ENCODE measurements around the gene MYPN. TPM values are rescaled to one million over a fixed set of nuclear protein-coding genes. Genes with fewer than 3 reads are reported as not detected.

The MYPN gene
- total and polyA plus RNA-seq, 2 experiments from 2014 or later = not detected

DNA sequence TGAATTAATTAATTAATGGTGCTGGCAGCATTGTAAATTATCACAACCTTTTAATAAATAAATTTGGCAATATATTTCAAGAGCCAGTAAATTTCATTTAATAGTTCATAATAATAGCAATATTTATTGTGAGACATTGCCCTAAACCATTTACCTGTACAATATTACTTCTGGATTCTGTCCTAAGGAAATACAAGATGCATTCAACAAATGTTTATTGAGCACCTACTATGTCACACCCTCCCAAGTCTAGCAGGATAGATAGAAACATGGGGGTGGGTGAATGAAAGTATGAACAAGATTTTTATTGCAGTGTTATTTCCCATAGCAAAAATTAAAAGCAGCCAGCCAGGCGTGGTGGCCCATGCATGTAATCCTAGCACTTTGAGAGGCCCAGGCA lies 29.9 kb upstream of the MYPN start:
- H3K27ac ChIP-seq (ENCODE audit: low read depth) = no peak overlapping the region
- Mint-ChIP-seq H3K4me3 (no peak overlapping the region), H3K4me1 (peaks cover 15% of the 10 kb centered on the region), H3K9me3 (no peaks in the 10 kb centered on the region; the same call in 2 of the 3 replicates), H3K27me3 (ENCODE audit: insufficient read depth, low read depth, poor library complexity) (no peaks in the 10 kb centered on the region), H3K27ac (no peak overlapping the region), H3K36me3 (ENCODE audit: low read depth) (no peaks in the 10 kb centered on the region)
- TF ChIP-seq NANOG (IDR thresholded peaks at IDR 0.05; ENCODE audit: borderline replicate concordance) (no peak), ZNF331 (CRISPR knock-in tag; IDR thresholded peaks at IDR 0.05; ENCODE audit: low read depth) (no peak), CREB1 (CRISPR knock-in tag; IDR thresholded peaks at IDR 0.05; ENCODE audit: low read depth) (no peak), JUNB (IDR thresholded peaks at IDR 0.05; ENCODE audit: unreplicated experiment) (no peak), EZH2 (IDR thresholded peaks at IDR 0.05; ENCODE audit: low read depth, unreplicated experiment) (no peak), ZNF114 (CRISPR knock-in tag; IDR thresholded peaks at IDR 0.05) (no peak), REST (IDR thresholded peaks at IDR 0.05; ENCODE audit: unreplicated experiment) (no peak), CTCF (conservative IDR thresholded peaks at IDR 0.05; ENCODE audit: low read depth in 2 of 2) (no peak), STAT1 (IDR thresholded peaks at IDR 0.05; ENCODE audit: unreplicated experiment) (no peak), EZH2phosphoT487 (IDR thresholded peaks at IDR 0.05; ENCODE audit: unreplicated experiment) (no peak), POLR2AphosphoS5 (IDR thresholded peaks at IDR 0.05; ENCODE audit: low read depth) (no peak)
- TF ChIP-seq, protein P1, sequence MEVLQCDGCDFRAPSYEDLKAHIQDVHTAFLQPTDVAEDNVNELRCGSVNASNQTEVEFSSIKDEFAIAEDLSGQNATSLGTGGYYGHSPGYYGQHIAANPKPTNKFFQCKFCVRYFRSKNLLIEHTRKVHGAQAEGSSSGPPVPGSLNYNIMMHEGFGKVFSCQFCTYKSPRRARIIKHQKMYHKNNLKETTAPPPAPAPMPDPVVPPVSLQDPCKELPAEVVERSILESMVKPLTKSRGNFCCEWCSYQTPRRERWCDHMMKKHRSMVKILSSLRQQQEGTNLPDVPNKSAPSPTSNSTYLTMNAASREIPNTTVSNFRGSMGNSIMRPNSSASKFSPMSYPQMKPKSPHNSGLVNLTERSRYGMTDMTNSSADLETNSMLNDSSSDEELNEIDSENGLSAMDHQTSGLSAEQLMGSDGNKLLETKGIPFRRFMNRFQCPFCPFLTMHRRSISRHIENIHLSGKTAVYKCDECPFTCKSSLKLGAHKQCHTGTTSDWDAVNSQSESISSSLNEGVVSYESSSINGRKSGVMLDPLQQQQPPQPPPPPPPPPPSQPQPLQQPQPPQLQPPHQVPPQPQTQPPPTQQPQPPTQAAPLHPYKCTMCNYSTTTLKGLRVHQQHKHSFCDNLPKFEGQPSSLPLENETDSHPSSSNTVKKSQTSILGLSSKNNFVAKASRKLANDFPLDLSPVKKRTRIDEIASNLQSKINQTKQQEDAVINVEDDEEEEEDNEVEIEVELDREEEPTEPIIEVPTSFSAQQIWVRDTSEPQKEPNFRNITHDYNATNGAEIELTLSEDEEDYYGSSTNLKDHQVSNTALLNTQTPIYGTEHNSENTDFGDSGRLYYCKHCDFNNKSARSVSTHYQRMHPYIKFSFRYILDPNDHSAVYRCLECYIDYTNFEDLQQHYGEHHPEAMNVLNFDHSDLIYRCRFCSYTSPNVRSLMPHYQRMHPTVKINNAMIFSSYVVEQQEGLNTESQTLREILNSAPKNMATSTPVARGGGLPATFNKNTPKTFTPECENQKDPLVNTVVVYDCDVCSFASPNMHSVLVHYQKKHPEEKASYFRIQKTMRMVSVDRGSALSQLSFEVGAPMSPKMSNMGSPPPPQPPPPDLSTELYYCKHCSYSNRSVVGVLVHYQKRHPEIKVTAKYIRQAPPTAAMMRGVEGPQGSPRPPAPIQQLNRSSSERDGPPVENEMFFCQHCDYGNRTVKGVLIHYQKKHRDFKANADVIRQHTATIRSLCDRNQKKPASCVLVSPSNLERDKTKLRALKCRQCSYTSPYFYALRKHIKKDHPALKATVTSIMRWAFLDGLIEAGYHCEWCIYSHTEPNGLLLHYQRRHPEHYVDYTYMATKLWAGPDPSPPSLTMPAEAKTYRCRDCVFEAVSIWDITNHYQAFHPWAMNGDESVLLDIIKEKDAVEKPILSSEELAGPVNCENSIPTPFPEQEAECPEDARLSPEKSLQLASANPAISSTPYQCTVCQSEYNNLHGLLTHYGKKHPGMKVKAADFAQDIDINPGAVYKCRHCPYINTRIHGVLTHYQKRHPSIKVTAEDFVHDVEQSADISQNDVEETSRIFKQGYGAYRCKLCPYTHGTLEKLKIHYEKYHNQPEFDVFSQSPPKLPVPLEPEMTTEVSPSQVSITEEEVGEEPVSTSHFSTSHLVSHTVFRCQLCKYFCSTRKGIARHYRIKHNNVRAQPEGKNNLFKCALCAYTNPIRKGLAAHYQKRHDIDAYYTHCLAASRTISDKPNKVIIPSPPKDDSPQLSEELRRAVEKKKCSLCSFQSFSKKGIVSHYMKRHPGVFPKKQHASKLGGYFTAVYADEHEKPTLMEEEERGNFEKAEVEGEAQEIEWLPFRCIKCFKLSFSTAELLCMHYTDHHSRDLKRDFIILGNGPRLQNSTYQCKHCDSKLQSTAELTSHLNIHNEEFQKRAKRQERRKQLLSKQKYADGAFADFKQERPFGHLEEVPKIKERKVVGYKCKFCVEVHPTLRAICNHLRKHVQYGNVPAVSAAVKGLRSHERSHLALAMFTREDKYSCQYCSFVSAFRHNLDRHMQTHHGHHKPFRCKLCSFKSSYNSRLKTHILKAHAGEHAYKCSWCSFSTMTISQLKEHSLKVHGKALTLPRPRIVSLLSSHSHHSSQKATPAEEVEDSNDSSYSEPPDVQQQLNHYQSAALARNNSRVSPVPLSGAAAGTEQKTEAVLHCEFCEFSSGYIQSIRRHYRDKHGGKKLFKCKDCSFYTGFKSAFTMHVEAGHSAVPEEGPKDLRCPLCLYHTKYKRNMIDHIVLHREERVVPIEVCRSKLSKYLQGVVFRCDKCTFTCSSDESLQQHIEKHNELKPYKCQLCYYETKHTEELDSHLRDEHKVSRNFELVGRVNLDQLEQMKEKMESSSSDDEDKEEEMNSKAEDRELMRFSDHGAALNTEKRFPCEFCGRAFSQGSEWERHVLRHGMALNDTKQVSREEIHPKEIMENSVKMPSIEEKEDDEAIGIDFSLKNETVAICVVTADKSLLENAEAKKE (CRISPR knock-in tag; IDR thresholded peaks at IDR 0.05) = no peak
- TF ChIP-seq, protein P2, sequence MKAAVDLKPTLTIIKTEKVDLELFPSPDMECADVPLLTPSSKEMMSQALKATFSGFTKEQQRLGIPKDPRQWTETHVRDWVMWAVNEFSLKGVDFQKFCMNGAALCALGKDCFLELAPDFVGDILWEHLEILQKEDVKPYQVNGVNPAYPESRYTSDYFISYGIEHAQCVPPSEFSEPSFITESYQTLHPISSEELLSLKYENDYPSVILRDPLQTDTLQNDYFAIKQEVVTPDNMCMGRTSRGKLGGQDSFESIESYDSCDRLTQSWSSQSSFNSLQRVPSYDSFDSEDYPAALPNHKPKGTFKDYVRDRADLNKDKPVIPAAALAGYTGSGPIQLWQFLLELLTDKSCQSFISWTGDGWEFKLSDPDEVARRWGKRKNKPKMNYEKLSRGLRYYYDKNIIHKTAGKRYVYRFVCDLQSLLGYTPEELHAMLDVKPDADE (IDR thresholded peaks at IDR 0.05) = no peak
- ATAC-seq = no peak
- H3K79me2 ChIP-seq (replicated peaks; ENCODE audit: insufficient read depth) = peaks cover under 1% of the 10 kb centered on the region
- H3K27me3 ChIP-seq (ENCODE audit: insufficient read depth) = no peaks in the 10 kb centered on the region
- H4K20me1 ChIP-seq (replicated peaks; ENCODE audit: insufficient read depth) = no peaks in the 10 kb centered on the region
- H3K4me2 ChIP-seq = no peak overlapping the region
- no peaks in the 10 kb centered on the region for H3K36me3 ChIP-seq (ENCODE audit: insufficient read depth)
- no peak overlapping the region for H2AFZ ChIP-seq
- no peak overlapping the region for H3K4me3 ChIP-seq
- H3F3A ChIP-seq (replicated peaks; ENCODE audit: low read depth) = peaks cover 10% of the 10 kb centered on the region
- no peaks in the 10 kb centered on the region for H3K9me2 ChIP-seq (ENCODE audit: insufficient read depth)
- no peak for DNase-seq (ENCODE audit: low spot score)
- H3K4me1 ChIP-seq (ENCODE audit: insufficient read depth) = peaks cover 10% of the 10 kb centered on the region
